HG02973 (cell line): Measurements from ENCODE around the gene KRT76.

Experiments used
- ATAC-seq: cut with Tn5 transposase; IDR thresholded peaks from one replicate; pipeline ENCODE4 v1.9.1; 2021; ENCODE audit warnings: moderate library complexity; ENCODE audit not compliant: unreplicated experiment

The KRT76 gene

DNA sequence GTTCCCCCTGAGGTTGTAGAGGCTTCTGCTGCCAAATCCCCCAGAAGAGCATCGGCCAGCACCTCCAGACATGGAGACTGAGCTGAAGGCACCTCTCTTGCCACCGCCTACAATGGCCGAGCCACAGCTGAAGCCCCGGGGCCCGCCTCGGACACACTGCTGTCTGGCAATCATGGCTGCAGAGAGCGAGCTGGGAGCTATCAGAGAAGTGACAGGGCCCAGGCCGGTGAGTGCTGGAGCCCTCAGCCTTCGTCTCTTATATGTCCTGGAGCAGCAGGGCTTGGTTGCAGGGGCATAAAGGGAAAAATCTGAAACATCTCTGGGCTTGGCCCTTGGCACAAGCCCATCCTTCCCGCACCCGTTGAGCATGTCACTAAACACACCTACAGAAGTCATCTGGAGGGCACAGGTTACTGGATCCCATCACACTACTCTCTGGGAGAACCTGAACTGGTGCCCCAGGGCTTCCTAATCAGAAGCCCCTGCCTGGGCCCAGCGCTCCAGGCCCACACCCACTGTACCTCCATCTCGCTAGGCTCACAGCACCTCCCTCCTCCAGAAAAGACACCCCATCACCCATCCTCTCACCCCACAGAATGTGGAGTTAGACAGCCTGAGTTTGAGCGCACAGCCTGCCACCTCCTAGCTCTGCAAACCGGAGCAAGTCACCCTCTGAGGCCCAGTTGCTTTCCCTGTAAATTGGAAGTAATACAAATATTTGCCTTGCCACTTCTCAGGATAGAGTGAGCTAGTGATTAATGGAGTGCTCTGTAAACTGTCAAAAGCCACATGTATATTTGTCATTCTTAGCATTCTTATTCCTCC, 37.0 kb upstream of the KRT76 start, which contains the start of gene KRT4:
KRT4 (minus strand) TSS at position 232 of the 825 bp plus-strand sequence; CDS start at position 174, 58 bp downstream.
- ATAC-seq, result no peak

DNA sequence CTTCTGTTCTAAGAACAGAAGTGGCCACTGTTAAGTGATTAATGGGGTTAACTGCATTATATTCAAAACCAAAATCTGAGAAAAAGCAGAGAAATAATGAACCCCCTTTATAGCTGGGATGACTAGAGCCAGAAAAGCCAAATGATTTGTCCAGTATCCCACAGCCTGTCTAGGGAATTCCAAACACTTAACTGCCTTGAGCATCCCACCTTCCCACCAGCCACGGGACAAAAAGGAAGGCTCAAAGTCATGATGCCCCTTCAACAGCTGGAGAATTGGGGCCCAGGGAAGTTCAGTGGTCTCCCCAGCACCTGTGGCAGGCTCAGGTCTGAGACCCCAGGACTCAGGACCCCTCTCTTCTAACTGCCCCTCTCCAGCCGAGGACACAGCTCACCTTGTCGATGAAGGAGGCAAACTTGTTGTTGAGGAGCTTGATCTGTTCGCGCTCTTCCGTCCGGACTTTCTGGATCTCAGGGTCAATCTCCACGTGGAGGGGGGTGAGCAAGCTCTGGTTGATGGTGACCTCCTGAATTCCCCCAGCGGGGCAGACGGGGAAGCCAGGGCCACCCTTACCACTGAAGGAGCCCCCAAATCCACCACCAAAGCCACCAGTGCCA, 36.2 kb upstream of the KRT76 start:
- no peak for ATAC-seq

DNA sequence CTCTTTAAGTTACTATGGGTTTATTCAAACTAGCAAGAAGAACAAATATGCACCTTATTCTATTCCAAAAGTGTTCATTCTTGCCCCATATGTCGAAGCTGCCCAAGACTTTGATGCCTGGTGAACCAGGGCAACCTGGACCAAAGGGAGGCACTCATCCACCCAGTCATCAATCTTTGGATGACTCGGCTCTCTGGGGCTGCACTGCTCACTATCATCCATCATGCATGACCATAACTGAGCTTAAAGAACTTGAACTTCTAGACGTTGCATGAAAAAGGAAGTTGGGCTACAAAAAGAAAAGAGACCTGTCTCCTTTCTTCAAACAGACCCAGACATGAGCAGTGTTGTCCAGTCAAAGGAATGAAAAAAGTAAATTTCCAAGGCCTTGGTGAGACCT, 35.6 kb upstream of the KRT76 start:
- no peak for ATAC-seq

DNA sequence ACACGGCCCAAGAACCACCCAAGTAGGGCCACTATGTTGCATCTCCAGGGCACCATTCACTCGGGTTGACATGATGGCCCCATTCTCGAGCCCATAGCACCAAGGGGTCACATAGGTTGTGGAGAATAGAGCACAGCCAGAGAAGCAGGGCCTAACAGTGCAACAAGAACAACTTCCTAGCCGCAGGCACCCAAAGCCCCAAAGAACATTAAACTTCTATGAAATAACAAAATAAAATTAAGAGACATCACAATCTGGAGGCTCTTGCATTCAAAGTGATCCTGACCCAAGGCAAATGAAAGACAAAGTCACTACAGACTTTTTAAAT, 34.9 kb upstream of the KRT76 start:
- no peak for ATAC-seq

DNA sequence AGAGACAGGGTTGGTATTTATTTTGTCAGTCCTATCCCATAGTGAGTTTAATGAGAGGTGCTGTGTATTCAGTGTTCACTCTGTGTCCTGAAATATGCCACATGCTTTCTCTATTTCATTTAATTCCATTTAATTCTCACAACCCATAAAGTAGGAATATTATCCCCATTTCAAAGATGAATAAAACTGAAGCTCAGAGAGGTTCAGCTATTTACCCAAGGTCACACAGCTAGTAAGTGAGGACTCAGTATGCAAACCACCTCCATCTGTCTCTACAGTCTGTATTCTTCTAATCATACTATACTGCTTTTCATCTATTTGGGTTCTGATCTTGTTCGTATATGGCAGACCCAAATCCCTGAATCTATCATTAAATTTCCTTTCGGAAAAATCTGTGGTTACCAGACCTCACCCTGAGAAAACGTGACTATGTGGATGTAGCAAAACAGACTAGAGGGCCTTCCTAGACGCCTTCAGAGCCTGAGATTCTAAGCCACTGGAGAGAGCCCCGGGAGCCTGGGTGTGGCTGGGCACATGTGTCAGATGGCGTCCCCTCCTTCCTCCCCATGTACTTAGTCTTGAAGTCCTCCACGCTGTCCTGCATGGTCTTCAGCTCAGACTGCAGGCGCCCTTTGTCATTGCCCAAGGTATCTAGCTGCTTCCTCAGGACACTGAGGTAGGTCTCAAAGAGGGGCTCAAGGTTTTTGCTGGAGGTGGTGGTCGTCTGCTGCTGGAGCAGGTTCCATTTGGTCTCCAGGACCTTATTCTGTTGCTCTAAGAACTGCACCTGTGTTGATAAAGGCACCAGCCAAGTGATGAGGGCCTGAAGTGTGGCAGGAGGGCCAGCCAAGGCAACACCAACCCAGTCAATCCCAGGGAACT, 34.3 kb upstream of the KRT76 start:
- ATAC-seq, result no peak

DNA sequence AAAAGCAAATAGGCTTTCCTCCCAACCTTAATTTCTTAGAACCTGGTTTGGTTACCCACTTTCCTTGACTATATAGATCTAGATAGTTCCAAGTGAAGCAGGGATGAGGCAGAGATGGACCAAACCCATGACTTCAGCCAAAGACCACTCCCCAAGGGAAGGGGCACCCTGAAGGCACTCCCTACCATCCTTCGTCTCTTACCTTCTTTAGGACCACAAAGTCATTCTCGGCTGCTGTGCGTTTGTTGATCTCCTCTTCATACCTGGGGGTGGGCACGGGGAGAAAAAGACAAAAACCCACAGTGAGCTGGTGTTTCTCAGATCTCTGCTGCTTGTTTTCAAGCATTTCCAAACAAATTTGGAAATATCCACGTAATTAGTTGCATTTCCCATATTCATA, 33.4 kb upstream of the KRT76 start:
- ATAC-seq, result no peak

DNA sequence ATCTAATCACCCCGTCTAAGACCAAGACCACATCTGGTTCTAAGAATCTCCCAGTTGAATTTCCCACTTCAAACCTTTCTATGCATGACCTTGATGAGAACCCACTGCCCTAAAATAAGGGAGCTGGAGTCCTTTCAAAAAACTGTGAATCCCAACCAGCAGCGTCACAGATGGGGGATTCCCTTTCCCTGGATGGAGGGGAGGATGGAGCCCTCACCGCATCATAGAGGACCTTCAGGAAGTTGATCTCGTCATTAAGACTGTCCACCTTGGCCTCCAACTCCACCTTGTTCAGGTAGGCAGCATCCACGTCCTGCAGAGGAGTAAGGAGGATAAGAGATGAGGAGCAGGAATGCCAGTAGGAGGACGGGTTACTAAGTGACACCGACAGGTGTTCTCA, 32.0 kb upstream of the KRT76 start:
- no peak for ATAC-seq

DNA sequence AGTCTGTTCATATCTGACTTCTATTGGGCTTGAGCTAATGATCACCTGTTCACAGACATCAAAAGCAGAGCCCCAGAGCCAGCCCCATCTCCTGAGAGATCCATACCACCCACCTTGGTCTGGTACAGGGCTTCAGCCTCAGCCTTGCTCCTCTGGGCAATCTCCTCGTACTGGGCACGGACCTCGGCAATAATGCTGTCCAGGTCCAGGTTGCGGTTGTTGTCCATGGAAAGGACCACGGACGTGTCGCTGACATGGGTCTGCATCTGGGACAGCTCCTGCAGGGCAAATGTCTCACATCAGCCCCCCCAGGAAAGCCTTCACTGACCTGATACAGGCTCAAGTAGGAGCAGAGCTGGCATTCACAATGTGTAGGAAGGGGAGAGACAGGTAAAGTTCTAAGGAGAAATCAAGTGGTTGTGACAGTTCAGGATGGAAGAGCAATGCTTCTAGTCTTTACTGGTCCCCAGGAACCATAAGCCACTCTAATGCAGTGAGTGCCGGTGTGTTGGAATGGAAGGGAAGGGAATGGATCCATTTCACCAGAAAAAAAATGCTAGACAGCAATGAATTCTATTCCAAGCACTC, 31.5 kb upstream of the KRT76 start:
- no peak for ATAC-seq

DNA sequence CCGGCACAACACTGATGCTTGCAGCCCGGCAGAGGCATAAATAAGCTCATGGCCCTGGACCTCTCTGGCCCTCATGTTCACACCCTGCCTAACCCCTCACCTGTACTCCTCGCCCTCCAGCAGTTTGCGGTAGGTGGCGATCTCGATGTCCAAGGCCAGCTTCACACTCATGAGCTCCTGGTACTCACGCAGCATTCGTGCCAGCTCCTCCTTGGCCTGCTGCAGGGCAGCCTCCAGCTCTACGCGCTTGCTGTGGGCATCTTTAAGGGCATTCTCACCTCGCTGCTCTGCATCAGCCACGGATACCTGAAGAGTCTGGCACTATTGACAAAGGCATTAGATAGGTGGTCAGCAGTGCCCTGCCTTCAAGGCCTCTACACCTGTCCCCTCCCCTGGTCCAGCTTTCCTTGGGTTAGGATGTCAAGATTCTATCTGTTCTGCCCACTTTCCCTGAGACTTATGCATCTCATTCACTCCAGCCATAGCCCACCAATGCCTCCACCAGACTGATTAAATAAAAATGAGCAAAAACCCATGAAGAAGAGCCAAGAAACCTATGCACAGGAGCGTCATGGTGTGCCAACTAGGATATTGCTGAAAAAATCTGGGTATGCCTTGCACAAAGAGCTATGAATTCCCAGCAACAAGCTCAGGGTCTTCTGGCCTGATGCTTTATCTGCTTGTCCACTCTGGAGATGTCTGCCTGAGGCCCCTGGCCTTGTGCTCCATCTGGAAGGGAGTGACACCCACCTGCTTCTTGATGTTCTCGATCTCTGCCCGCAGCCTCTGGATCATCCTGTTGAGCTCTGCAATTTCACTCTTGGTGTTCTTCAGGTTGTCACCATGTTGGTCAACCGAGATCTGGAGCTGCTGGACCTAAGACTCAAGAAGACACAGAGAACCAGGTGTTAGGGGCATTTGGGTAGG, 30.7 kb upstream of the KRT76 start:
- no peak for ATAC-seq

DNA sequence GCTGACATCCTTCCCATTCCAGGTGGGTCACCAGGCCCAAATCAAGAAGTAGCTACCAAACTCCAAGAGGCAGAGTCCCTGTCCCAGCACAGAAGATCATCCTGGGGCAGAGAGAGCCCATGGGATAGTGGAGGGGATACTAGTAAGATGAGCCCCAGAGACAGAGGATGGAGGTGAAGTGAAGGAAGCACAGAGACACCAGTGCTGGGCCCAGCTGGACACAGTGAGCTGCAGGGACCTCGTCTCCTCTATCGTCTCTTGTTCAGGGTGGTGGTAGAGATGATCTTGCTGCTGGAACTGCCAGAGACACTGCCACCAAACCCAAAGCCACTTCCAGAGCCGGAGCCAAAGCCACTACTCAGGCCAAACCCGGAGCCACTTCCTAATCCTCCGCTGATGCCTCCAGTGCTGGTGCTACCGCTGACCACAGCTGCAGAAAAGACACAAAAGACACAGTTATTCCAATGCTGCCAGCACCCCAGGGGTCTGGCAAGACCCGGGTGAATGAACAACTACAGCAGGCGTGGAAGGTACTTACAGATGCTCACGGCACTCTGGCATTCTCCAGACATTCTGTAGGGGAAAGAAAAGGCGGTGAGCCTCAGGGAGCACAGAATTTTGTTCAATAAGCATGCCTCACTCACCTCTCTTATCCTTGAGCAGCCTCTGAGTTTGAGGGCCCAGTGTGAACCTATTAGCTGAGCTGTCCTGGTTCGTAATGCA, 29.8 kb upstream of the KRT76 start:
- no peak for ATAC-seq

DNA sequence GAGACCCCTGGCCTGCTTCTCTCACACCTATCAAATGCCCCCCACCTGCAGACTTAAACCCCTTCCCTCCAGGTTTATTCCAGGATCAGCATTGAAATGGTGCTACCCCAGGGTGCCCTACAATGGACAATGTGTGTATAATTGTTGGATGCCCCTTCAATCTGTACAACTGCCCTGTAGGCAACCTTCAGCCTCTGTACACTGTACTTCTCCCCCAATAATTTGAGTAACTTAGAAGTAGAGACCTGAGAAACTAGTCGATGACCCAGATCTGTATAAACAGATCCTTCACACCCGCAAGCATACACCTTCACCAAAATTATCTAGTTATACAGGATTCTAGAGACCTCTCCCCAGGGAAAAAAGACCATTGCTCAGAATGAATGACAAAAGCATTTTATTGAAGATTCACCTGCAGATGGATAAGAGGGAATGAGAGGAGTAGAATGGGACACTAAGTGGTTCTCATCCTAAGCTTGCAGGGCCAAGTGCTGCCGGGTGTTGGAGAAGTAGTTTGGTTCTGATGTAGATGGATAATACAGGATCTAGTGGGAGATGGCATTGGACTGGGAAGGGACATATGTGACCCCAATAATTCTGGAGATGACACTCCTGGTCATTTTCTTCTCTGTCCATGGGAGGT, 29.1 kb upstream of the KRT76 start:
- ATAC-seq, result no peak

DNA sequence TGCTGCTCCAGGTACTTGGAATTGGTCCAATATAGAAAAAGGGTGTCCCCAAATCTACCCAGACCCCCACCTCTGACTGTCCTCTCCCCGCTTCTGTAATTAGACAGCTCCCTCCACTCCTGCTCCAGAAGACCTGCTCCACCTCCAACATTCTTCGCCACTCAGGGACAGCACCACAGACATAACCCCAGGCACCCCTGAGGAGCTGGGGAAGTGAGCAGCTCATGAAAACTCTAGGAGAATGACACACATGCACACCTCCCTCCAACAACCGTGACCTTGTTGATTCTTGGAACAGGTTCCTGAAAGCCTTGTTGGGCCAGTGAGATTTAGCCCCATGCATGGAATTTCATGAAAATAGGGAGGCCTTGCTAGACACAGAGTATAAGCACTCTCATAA, 28.6 kb upstream of the KRT76 start:
- no peak for ATAC-seq

DNA sequence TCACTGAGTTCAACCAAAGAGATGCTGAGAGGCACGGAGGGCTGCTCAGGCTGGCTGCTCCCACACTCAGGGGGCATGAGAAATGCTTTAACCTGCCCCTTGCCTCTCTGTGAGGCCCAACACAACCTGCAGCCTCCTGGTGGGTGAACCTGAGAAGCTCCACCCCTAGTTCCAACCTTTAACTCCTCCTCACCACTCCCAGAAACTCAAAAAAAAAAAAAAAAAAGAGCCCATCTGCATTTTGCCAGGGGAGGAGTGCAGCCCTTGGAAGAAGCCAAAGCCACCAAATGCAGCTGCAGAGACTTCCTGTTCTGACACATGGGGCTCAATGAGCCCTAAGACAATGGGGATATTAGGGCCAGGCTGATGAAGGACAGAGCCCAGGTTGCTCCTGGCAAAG, 27.9 kb upstream of the KRT76 start:
- ATAC-seq, result no peak

DNA sequence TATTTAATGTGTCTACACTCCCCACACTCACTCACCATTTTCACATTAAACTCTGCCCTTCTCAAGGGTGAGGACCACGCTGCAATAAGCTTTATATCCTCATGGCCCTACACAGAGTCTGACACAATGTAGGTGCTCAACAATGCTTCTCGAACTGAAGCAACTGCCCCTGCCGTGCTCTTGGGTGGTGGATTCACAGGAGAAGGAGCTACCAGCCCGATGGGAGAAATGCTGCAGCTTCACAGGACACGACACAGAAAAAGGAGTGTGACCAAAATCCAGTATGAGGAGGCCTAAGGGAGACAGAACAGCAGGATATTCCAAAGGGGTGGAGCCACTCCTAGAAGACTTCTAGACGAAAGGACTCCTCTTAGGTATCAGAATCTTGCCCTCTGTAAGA, 25.3 kb upstream of the KRT76 start:
- no peak for ATAC-seq

DNA sequence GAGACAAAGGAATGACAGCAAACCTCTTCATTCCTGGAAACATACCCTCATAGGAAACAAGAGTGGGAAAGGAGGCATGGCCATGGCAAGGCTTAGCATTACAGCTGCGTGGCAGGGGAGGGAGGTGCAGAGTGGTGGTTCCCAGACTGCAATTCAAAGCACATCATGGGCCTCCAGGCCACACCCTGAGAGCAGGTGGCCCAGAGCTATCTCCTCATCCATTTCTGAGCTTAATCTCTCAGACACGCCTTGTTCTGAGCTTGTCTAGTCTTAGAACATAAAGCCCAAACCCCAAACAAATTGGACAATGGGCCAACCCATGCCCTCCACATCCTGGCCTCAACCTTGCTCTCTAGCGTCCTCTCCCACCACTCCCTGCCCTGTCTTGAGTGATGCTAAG, 24.6 kb upstream of the KRT76 start:
- ATAC-seq, result no peak

DNA sequence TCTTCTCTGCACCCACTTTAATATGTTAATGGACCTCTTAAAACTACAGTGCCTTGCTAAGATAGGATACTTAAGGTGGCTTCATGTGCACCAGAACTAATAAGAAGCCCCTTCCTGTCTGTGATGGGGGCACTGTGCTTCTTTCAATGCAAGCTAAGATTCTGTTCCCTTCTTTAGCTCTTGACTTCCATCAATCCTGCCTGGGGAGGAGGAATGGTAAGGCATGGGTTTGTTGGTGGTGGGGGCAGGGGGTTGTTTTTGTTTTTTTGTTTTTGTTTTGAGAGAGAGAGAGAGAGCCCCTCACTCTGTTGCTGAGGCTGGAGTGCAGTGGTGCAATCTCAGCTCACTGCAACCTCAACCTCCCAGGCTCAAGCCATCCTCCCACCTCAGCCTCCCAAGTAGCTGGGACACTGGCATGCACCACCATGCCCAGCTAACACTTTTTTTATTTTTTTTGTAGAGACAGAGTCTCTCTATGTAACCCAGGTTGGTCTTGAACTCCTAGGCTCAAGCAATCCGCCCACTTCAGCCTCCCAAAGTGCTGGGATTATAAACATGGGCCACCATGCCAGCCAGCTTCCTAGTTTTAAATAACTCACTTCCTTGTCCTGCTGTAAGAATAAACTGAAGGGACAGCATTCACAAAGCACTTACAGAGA, 23.2 kb upstream of the KRT76 start:
- no peak for ATAC-seq

DNA sequence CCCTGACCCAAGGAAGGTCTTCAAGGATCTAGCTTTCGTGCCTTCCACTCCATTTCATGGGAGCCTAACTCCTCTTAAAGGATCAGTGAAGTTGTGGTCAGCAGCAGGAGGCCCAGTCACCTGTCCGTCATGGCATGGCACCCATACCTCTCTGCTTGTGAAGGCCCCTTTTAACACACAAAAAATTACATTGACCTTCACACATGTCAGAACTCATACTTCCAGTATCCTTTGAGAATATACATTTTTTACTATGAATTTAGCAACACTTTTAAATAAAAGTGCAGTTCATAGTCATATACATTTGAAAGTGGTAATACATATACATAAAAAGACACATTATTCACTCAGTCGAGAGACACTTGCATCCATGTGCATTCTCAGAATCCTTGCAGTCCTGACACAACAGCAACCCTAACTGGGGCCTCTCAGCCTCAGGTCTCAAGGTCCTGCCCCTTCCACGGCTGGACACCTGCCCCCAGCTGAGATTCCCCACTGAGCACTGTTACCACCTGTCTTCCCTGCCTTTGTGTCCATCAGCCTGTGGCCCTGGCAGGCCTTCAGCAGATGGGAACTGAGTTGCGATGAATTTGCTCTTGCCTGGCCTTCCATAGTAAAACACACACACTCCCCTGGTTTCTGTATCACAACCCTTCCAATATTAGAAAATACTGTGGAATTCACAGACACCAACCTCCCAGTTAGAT, 22.5 kb upstream of the KRT76 start:
- ATAC-seq, result no peak
